GM19452 (cell line): Measurements from ENCODE around the gene PTPRE.

Experiments
- ATAC-seq: cut with Tn5 transposase; IDR thresholded peaks from one replicate; pipeline ENCODE4 v1.9.1; 2021; ENCODE audit not compliant: unreplicated experiment

The PTPRE gene

DNA sequence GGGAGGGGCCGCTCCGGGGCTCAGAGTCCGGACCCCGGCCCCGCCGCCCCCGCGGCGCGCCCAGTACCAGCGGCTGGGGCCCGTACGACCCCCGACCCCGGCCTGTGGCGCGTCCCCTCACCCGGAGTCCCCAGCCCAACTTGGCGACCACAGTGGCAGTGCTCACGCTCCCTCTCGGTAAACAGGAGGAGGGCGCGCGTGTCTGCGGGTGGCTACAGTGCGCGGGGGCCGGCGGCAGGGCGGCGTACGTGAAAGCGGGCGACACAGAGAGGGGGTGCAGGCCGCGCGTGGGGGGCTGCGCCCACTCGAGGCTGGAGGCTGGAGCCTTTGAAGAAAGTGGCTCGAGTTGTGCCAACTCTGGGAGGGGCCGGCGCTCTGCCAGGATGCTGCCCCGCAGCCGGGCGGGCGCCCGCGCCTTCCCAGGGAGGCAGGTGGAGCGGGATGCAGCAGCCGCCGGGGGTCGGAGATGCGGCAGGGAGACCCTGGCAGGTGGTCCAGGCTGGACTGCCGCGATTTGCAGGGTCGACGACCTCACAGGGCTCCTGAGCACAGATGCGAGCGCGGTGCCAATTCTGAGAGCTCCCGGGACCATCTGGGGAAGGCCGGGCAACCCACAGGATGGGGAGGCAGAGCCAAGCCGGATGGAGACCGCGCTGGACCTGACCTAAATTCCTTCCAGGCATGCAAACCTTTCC lies 655 bp downstream of the PTPRE start:
- no peak for ATAC-seq

DNA sequence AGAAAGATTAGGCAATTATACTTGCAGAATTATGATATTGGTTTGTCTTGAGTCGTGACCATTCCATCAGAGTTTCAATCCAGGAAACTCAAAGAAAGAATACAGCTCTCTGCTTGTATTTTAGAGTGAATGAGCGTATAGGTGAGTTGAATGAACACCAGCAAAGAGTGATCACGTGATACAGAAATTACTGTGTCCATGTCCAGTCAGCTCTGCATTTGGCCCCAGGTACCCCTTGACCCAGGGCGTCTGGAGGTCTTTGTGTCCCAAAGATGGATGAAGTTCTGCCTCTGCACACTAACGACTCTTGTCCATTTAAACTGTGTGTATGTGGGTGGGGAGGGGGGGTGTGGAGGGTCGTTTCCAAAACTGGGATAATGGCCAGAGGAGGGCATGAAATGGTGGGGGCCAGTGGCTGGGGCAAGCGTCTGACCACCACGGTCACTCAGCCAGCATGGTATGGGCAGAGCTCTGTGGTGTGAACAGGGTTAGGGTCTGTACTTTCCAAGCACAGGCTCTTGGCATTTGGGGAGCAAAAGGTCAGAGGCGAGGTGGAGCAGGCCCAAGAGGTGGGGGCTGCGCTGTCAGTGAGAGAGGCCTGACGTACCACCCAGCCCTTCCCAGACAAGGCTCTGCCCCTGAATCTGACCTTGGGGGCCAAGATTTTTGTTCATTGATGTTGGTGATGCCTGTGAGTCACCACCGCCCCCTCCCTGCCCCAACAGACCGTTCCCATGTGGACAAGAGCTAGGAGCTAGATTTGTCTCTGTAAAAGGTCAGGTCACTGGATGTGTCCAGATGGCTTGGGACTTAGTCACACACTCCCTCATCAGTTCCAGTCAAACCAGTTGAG lies 1.4 kb downstream of the PTPRE start:
- no peak for ATAC-seq

DNA sequence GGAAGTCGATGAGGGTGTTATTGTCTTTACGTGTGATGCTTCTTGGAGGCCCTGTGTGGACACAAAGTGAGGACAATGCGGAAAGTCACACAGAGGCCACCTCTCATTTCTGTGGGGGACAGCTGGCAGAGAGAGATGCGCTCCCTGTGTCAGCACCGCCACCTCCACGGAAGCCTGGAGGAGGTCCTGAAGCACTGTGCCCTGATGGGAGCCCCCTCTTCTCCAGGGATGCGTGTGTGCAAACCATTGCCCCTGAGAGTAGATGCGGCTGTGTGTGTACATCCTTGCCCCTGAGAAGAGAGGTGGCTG lies 2.0 kb downstream of the PTPRE start:
- no peak for ATAC-seq

DNA sequence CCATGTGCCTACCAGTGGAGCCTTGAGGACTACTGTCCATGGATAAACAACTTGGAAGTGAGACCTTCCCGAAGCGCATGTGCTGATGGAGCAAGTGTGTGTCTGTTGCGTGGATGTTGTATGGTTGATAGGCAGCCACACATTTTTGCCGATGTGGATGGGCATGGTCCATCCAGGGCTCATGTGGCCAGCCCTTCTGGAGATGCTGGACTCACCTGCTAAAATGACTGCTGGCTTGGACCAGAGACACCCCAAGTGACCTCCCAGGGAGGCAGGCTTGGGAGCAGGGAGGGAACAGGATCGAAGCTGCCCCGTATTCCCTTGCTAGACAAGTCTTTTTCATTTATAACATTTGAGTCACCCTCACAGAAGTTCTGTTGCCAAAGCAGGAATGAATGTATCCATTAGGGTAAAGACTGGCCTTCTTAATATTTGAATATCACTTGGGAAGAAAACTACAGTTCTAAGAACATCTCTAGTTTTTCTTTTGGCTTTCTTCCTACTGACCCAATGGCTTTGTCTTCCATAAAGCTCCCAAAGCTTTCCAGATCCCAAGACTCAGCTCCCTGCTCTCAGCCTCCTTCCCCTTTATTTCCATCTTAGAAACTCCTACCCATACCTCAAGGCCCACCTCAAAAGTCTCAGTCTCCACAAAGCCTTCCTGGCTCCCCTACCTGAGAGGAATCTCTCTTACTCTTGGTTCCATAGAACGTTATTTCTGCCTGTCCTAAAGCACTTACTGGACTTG lies 3.0 kb downstream of the PTPRE start:
- ATAC-seq: no peak

DNA sequence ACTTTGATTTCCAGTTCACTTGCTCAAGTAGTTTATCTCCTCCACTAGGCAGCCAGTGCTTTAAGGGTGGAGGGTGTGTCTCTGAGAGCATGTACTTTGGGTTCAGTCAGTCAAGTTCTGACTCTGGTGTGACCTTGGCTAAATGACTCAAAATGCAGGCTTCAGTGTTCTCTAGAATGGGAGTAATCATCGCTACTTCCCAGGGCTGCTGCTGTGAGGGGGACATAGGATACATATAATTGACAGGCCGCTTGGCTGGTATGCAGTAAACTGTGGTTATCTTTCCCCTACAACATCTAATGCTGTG lies 3.5 kb downstream of the PTPRE start:
- no peak for ATAC-seq

DNA sequence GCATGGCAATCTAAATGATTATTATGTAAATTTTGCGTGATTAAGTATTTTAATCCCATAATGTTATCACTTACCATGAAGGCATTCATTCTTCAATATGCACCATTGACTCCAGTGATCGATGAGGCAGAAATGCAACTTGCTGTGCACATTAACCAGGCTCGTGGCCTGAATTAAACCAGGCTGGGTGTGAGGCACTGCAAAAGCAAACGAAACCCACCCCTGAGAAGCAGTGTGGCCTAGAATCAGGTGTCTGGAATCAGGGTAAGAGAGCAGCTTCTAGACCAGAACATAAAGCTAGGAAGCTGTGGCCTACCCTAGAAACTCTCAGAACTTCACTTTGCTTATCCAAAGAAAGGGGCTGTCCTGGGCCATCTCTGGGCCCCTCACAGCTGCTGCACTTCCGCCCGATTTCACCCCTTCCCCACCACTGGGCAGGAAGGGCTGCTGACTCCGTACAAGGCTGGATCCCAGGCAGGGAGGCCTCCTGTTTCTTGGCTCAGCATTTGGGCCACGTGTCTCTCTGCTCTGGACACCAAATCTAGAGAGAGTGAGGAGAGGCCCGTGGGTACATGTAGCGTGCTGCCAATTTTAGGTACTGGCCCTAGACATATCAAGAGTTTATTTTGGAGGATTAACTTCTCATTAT lies 4.4 kb downstream of the PTPRE start:
- no peak for ATAC-seq

DNA sequence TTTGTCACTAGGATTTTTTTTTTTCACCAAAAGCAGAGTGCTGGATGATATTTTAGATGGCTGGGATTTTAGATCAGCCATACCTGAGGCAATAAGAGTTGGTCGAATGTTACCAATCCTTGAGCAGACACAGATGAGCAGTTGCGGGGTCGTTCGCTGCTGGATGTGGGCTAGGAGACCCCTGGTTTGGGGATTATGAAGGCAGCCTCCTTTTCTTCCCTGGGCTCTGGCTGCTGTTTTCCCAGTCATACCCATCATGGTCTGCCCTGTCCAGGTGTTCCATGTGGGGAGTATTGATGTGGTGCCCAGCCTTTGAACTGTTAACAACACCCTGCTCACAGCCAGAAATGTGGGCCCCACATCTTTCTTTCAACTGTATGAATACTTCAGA lies 5.0 kb downstream of the PTPRE start:
- no peak for ATAC-seq

DNA sequence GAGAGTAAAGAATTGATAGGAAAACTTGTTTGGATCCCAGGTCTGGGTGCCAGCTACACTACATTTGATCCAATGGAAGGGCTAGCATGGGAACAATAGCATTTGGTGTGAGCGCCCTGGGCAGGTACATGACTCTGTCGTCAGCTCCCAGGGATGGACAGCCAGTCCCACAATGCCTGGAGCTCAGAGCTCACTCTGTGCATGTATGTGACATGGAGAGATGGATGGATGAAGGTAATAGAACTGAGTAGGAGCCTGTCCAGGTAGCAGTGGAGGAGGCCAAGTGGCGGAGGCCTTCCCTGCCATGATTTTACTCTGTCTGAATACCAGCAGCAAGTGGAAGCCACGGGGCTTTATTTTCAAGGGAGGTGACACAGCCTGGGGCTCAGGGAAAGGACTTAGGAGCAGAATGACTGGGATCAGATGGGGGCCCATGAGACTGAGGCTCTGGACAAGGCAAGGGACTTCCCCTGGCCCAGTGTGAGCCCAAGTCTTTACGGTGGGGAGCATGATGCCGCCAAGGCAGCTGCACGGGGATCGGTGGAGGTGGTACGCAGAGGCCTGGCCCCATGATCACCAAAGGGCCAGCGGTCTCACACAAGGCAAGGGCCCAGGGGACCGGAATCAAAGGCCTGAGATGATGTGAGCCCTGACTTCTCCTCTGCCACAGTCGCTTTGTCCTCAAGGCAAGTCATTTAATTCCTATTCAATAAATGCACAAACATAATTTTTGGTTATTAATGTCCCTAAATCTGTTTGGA lies 5.9 kb downstream of the PTPRE start:
- ATAC-seq: no peak

DNA sequence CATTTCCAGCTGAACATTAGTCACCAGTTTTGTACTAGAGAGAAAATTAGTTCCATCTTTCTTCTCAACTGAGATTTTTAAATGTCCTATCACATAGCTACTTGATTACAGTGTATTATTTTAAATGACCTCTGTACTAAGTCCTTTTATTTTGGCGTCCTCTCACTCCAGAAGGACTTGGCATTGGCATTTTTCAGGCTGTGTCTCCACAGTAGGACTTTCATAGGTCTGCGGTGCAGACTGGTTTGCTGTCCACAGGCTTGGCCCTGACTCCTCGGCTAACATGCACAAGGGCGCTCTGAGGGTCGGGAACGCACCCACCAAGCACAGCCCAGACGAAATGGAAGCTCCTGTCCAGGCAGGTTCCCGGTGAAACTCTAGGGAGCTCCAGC lies 6.5 kb downstream of the PTPRE start:
- no peak for ATAC-seq

DNA sequence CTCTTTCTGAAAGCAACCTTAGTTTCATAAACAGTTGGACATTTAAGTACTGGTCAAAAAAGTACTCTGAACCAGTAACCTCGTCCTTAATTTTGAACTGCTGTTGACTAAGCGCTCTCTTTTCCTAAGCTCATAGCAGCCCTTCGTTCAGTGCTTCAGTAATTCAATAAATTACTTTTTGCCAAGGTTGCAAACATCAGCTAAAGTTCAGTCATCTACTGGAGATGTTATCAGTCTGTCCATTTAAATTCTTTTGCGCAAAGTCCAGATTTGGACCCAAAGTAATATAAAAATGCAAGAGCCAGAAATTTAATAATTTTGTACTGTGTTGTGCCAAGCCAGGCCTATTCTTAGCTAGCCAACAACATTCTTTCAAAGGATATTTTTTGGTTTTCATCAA lies 8.4 kb downstream of the PTPRE start:
- ATAC-seq: no peak

DNA sequence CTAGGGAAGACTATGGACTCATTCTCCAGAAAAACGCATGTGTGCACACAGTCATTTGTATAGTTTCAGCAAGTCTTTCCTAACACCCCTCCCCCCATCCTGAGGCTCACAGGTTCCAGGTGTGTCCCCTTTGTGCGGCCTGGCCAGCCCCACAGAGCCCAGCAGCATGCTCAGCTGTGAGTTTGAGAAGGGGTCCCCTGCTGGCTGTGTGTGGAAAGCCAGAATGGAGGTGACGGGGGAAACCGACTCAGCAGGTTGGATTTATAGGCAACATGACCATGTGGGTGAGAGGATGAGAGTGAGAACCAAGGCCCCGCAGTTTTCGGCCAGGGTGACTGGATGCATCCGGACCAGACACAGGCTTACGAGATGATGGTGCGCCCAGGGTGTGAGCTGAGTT lies 9.9 kb downstream of the PTPRE start:
- no peak for ATAC-seq

DNA sequence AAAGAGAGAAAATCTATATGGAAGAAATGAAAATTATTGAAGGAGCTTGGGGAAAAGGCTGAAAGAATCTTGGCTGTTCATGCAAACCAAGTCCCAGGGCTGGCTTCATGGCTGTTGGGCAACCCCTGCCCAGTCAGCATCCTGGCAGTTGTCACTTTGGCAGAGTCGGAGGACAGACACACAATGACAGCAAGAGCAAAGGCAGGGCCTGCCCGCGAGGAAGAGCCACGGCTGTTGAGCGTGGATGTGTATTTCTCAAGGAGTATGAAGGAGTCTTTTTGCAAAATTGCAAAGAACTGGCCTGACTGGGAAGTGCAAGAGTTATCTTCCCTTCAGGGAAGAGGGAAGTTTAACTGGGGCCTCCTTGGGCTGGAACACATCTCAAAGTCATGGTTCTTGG lies 11.7 kb downstream of the PTPRE start:
- no peak for ATAC-seq

DNA sequence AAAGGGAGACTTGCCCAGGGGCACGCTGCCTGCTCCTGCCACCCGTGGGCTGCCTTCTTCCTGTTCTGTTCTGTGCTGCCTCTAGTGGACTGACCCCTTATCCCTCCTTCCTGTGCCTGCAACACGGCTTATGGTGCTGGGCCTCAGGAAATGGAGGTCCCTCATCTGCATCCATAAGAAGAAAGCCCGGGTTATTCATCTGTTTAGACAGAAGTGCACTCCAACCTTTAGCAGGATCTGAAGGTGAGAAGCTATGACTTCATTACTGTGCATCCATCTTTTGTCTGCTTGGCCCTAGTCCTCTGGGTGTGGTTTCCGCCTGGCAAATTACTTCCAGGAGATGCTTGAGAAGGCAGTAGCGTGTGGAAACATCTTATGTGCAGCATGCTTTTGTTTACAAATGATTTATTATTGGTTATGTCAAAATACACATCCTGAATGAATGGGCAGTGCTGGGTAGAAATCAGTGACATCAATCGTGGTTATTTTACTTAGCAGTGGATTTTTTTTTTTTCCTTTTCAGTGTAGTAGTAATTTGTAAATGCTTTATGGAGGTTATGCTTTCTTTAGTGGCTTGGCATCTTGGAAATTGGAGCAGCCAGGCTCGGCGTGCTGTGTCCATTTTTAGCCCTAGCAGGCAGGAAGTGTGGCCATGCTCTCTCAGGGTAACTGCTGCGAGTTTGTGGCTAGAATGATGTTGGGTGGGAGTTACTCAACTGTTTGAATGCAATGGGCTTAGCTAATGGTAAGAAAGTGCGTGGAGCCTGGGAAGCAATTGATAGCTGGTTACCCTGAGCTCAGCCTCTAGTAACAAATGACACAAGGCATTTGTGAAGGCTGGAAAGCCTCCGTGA lies 12.7 kb downstream of the PTPRE start:
- ATAC-seq: no peak

DNA sequence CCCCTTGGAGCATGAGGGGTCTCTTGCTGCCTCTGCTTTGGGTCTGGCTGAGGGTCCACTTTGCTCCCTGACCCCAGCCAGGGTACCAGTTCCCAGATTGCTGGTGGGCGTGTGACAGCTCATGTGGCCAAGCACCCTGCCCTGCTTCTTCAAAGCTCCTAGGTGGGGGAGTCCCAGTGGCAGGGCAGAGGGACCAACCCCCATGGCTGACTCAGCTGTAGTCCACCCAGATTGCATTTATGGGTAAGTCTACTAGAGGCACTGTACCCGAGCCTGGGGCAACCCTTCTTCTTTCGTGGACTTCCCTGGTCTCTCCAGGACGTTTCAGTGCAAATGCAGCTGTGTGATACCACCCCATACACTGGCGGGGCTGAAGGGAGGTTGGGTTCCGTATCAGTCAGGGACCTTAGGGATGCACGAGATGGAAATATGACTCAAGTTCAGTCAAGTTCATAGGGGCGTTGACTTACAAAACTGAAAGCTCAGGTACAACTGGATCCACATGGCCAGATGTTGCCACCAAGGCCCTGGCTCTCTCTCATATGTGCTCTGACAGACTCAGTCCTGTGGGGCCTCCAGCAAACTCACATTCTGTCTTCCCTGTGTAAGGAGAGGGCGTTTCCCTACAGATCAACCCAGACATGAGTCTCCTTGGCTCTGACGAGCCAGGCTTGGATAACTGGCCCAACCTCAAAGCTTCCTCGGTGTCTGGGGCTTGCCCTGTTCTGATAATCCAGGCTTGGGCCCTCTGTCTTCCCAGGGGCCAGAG lies 13.6 kb downstream of the PTPRE start:
- ATAC-seq: no peak

DNA sequence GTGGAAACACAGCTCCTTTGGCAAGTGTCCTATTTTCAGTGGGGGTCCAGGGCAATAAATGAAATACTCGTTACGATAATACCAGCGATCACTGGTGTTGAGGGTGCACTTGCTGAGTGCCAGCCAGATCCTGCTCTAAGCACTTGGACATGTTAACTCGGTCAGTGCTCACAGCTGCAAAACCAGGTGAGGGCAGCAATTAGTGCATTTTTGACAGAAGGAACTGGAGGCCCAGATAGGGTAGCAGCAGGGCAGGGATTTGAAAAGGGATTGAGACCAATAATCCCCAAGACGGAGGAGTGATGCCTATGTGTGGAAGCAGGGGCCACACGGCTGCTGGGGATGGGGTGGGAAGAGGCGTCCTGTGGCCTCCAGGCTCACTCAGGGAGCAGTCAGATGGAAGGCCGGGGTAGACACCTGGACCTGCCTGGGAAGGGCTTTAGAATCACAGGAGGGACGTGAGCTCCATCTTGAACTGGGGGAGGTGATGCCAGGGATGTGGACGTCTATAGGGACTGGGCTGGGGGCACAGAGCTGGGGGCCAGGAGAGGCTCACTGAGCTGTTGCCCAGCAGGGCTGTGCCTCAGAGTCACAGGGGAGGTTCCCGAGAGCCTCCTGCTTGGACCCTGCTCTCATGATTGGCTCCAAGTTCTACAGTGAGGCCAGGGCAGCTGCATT lies 14.3 kb downstream of the PTPRE start:
- no peak for ATAC-seq

DNA sequence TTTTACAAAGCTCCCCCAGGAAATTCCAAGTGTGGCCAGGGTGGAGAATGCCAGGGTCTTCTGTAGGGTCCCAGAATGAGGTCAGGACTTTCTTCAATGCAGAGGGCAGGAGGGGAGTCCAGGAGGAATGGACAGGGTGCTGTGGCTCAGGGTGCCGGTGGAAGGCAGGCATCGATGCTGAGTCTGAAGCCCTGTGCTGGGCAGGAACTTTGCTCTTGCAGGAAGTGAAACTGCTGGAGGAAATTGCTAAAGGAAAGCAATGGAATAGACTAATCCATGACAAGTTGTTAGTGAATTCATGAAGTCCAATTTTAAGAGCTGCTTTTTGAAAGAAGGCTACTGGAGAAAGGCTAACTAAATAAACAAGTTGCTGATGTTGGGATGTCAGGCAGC lies 14.8 kb downstream of the PTPRE start:
- ATAC-seq: no peak

DNA sequence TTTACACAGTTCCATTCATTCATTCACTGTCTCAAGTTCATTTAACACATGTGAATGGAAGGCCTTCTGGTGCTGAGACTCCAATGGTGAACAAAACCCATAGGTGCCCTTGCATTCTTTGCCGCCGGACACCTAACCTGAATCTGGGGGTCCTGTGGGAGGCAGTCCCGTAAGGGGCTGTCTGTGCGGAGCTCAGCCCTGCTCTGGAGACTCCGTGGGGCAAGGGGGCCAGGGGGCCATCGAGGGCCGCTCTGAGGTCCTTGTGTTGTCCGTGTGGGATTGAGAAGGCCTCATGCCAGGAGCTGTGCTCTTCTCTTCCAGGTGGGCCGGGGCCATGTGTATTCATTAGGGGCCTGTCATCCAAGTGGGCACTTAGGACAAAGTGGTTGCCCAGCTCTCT lies 15.3 kb downstream of the PTPRE start:
- no peak for ATAC-seq

DNA sequence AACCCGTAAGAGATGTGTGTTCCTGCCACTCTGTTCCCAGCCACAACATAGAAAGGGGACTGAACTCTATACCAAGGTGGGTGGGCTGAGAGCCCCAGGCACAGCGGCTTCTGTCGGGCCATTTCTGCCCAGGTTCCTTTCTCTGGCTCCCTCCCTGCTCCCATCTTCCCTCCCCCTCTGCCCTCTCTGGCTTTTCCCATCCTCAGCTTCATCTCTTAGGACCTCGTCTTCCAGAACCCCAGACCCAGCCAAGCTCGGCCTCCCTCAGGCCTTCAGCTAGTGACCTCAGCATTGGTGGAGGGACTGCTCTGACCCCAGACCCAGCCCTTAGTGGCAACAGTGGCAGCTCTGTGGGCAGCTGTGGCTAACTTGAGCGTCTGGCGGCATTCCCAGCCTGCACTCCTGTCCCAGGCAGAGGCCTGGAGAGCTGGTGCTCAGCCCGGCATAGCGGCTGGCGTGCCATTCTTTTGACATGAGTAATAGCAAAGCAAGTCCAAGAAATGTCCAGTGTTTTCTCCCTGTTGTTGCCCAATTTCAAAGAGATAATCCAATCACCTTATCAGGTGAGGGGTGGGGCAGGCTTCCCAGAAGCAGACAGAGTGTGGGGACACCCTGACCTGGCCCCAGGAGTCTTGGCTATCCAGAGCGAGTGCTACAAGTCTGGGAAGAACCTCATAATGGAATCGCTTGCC lies 15.9 kb downstream of the PTPRE start:
- no peak for ATAC-seq
